OCI-LY1 (cell line): ENCODE measurements around the gene IGFBP1.

Source experiments
- EZH2 ChIP-seq: fragments of 200-600 bp; sonication (generic), shearing (Covaris generic); IDR thresholded peaks from 2 replicates; pipeline ENCODE4 v1.8.0; 2017; ENCODE audit warnings: borderline replicate concordance, mixed run types, mild to moderate bottlenecking, antibody characterized with exemption, low read length, moderate library complexity, mixed read lengths
- TF ChIP-seq, protein P1 (sequence below): fragments of 200-600 bp; sonication (generic), shearing (Covaris generic); IDR thresholded peaks from 2 replicates; pipeline ENCODE4 v1.5.1; 2017; ENCODE audit warnings: mild to moderate bottlenecking, antibody characterized with exemption, low read length, moderate library complexity, mixed read lengths

GRCh38 chr7:45911311-45911710 lies 23.0 kb downstream of the IGFBP1 start:
- TF ChIP-seq, protein P1, sequence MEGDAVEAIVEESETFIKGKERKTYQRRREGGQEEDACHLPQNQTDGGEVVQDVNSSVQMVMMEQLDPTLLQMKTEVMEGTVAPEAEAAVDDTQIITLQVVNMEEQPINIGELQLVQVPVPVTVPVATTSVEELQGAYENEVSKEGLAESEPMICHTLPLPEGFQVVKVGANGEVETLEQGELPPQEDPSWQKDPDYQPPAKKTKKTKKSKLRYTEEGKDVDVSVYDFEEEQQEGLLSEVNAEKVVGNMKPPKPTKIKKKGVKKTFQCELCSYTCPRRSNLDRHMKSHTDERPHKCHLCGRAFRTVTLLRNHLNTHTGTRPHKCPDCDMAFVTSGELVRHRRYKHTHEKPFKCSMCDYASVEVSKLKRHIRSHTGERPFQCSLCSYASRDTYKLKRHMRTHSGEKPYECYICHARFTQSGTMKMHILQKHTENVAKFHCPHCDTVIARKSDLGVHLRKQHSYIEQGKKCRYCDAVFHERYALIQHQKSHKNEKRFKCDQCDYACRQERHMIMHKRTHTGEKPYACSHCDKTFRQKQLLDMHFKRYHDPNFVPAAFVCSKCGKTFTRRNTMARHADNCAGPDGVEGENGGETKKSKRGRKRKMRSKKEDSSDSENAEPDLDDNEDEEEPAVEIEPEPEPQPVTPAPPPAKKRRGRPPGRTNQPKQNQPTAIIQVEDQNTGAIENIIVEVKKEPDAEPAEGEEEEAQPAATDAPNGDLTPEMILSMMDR: no peak
- TF ChIP-seq EZH2: no peak
